ENCODE data around the gene CENPB. TPM values are rescaled to one million over a fixed set of nuclear protein-coding genes. Genes with fewer than 3 reads are reported as not detected.

Gene CENPB
- total RNA-seq, 4 donors from 2014 or later, result 72.8 to 109 (median 100) TPM

DNA sequence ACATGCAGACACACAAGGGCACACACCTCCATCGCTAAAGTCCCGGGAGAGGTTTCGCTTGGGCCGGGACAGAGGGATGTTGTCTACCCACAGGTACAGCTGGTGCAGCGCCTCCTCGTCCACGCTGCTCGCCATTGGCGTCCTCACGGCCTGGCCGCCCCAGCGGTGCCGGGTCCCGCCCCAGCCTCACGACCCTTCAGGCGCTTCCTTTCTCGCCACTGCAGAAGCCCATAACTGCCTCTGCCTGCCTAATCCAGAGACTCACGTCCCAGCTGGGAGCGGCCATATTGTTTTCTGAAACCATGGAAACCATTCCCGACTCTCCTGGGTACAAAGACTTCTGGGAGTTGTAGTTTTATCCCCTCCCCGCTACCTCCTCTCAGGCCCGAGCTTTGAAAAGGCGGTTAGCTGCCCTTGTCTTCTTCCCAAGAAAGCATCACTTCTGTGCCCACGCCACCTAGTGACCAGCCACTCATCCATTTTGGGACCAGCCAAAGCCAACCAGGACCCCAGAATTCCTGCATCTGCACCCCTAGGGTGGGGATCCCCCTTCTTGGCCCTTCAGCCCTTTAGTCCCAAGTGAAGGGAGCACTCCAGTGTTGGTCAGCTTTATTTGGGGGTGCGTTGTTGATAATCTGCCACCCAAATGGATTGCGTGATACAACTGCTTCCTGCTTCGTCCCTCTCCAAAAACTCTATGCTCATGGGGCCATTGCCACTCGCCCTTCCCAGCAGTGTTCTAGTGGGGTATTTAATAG is 5.2 kb downstream of the CENPB start, which contains the start of gene SPEF1:
Gene SPEF1, minus strand, starts transcription at position 296 of the 758 bp plus-strand sequence. Its CDS starts 161 bp downstream, at position 135.
- H3K36me3 ChIP-seq, result peaks cover 0 to 22% (median 0%) of the 10 kb centered on the region in 3 donors
- H3K9me3 ChIP-seq, result no peaks in the 10 kb centered on the region
- peak within 1 kb of the TSS in 3 of 4 donors; percentile 9 to 47 (median 45) for H3K4me3 ChIP-seq
- 16 to 17% methylated on average over 22 to 26 of the region's 28 CpGs for WGBS, 2 donors
- peaks cover 0 to 71% (median 32%) of the 10 kb centered on the region in 4 donors for H3K4me1 ChIP-seq
- peak; percentile 62 to 84 for DNase-seq (ENCODE audit: low spot score in 2 of 2)
- TF ChIP-seq POLR2A (IDR thresholded peaks at IDR 0.05) (no peak), EP300 (IDR thresholded peaks at IDR 0.05) (peak; percentile 26 to 29)
- TF ChIP-seq, protein P1, sequence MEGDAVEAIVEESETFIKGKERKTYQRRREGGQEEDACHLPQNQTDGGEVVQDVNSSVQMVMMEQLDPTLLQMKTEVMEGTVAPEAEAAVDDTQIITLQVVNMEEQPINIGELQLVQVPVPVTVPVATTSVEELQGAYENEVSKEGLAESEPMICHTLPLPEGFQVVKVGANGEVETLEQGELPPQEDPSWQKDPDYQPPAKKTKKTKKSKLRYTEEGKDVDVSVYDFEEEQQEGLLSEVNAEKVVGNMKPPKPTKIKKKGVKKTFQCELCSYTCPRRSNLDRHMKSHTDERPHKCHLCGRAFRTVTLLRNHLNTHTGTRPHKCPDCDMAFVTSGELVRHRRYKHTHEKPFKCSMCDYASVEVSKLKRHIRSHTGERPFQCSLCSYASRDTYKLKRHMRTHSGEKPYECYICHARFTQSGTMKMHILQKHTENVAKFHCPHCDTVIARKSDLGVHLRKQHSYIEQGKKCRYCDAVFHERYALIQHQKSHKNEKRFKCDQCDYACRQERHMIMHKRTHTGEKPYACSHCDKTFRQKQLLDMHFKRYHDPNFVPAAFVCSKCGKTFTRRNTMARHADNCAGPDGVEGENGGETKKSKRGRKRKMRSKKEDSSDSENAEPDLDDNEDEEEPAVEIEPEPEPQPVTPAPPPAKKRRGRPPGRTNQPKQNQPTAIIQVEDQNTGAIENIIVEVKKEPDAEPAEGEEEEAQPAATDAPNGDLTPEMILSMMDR (IDR thresholded peaks at IDR 0.05), result peak in 4 of 5 experiments; percentile 29 to 69 (median 54)
- H3K27me3 ChIP-seq, result no peaks in the 10 kb centered on the region
- peak within 1 kb of the TSS in 3 of 4 donors; percentile 65 to 73 (median 69) for H3K27ac ChIP-seq

DNA sequence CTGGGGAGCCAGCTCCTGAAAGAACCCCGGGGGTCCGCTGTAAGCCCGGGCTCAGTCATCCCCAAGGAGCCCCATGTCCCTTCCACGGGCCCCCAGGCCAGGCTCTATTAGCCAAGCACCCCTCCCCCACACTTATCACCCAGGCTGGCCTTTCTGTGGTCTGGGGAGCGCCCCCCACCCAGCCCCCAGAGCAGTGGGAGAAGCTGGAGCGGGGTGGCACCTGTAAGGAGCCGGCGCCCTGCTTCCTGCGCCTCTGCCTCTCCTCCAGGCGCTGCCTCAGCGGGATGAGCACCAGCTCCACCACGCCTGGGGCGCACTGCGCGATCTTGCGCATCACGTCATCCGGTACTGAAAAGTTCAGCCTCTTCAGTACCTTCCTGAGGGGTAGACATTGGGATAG is 7.6 kb downstream of the CENPB start:
- Histone ChIP-seq H3K36me3 (peaks cover 0 to 11% (median 0%) of the 10 kb centered on the region in 3 donors), H3K9me3 (no peaks in the 10 kb centered on the region), H3K4me3 (no peak overlapping the region), H3K27ac (no peak overlapping the region), H3K4me1 (peaks cover 0 to 53% (median 15%) of the 10 kb centered on the region in 4 donors), H3K27me3 (no peaks in the 10 kb centered on the region)
- TF ChIP-seq, protein P1 (IDR thresholded peaks at IDR 0.05), result no peak
- TF ChIP-seq POLR2A (IDR thresholded peaks at IDR 0.05), result no peak
- no peak for DNase-seq (ENCODE audit: low spot score in 2 of 2)
- 38 to 66% methylated on average over 17 of the region's 18 CpGs for WGBS, 2 donors

DNA sequence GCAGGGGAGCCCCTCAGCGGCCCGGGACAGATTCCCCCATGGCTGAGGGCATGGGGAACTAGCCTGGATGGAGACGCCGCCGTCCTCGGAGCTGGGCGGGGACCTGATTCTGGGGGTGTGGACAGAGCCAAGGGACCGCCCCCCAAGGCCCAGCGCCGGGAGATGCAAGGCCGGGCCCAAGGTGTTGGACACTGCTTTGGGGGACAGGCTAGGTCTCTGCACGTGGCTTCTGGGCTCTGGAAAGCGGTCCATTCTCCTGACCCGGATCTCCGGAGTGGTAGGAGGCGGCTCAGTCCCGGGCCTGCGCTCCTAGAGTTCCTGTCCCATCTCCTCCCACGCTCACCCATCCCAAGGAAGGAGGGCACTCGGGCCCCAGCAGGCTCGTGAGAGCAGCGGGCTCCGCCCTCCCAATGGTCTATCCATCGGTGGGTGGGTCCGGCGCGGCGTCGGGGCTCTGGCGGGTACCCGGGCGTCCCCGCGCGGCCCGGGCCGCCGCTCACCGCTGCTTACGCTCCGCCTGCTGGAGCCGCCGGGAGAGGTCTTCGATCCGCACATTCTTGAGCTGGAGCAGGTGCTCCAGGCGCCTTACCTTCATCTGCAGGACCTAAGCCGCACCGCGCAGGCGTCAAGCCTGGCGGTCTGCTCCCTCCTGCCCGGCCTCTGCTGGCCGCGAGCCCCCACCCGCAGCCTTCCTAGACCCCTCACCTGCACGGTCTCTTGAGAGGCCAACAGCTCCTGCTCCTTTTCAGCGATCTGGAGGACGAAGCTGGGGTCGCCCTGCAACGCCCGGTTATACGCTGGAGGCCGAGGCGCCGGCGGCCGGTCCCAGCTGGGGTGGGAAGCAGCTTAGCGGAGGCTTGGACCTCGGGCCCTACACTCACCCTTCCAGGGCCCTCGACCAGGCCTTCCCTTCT is 8.6 kb downstream of the CENPB start:
- DNase-seq (ENCODE audit: low spot score in 2 of 2), result peak in 1 of 2 donors; percentile 48
- TF ChIP-seq, protein P1 (IDR thresholded peaks at IDR 0.05), result peak in 1 of 5 experiments; percentile 10
- no peak for TF ChIP-seq POLR2A (IDR thresholded peaks at IDR 0.05)
- no peak for TF ChIP-seq EP300 (IDR thresholded peaks at IDR 0.05)
- no peaks in the 10 kb centered on the region for H3K27me3 ChIP-seq
- peak overlapping the region; percentile 28 to 60 (median 54) for H3K4me3 ChIP-seq
- 1 to 3% methylated on average over 41 of the region's 70 CpGs for WGBS, 2 donors
- peak overlapping the region in 1 of 4 donors; percentile 66 for H3K27ac ChIP-seq
- peaks cover 0 to 6% (median 0%) of the 10 kb centered on the region in 3 donors for H3K36me3 ChIP-seq
- peaks cover 0 to 43% (median 13%) of the 10 kb centered on the region in 4 donors for H3K4me1 ChIP-seq
- H3K9me3 ChIP-seq, result no peaks in the 10 kb centered on the region

DNA sequence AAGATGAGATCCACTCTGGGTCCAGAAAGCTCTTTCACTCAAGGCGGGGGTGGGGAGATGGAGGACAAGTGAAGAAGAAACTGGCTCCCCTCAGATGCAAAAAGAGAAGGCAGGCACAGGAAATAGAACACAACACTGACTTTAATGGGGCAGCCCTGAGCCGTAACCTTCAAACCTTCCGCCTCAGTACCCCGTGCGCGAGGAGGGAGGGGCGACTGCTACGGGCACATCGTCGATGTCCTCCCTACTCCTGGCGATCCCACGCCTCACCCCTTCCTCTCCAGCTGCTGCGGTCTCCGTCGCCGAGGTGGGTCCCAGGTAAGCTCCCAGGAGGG is 9.2 kb downstream of the CENPB start:
- TF ChIP-seq, protein P1 (IDR thresholded peaks at IDR 0.05), result no peak
- no peak for TF ChIP-seq POLR2A (IDR thresholded peaks at IDR 0.05)
- TF ChIP-seq EP300 (IDR thresholded peaks at IDR 0.05), result no peak
- no peak for DNase-seq (ENCODE audit: low spot score in 2 of 2)
- H3K4me1 ChIP-seq, result peaks cover 0 to 36% (median 13%) of the 10 kb centered on the region in 4 donors
- H3K27me3 ChIP-seq, result no peaks in the 10 kb centered on the region
- 8 to 13% methylated on average over 14 to 16 of the region's 16 CpGs for WGBS, 2 donors
- no peaks in the 10 kb centered on the region for H3K9me3 ChIP-seq
- H3K27ac ChIP-seq, result peak overlapping the region in 1 of 4 donors; percentile 66
- peak overlapping the region; percentile 28 to 60 (median 54) for H3K4me3 ChIP-seq
- no peaks in the 10 kb centered on the region for H3K36me3 ChIP-seq
